ENCODE measurements around the gene API5. TPM values are rescaled to one million over a fixed set of nuclear protein-coding genes. Genes with fewer than 3 reads are reported as not detected.

Gene API5
- total and polyA plus RNA-seq, 7 donors = 38.4 to 125 (median 73.7) TPM

GRCh38 chr11:43358279-43358800, 46.5 kb downstream of the API5 start:
- 7% methylated on average over 16 of the region's 16 CpGs for WGBS, 2 donors
- Histone ChIP-seq H3K4me3 (peak overlapping the region; percentile 84 to 89 (median 87)), H3K9me3 (no peaks in the 10 kb centered on the region), H3K27me3 (no peaks in the 10 kb centered on the region), H3K27ac (peak overlapping the region; percentile 84 to 89 (median 88)), H3K36me3 (peaks cover 0 to 8% (median 0%) of the 10 kb centered on the region in 4 donors), H3K4me1 (peaks cover 0 to 28% (median 22%) of the 10 kb centered on the region in 4 donors)
- TF ChIP-seq POLR2A (IDR thresholded peaks at IDR 0.05) (no peak), CTCF (IDR thresholded peaks at IDR 0.05) (no peak)
- intact Hi-C loops (cut with DNase I) = loop anchor here (2.0 kb wide), 1 partner anchor 46 kb away; no protein-coding TSS in a partner anchor
- no peak for DNase-seq

GRCh38 chr11:43358801-43359421, 47.1 kb downstream of the API5 start, which contains the start of gene TTC17:
Gene TTC17, plus strand, starts transcription at chr11:43358920. Its CDS starts 35 bp downstream, at chr11:43358955.
- 0% methylated on average over 58 of the region's 58 CpGs for WGBS, 2 donors
- Histone ChIP-seq H3K4me3 (peak within 1 kb of the TSS; percentile 84 to 89 (median 87)), H3K4me1 (peaks cover 0 to 28% (median 22%) of the 10 kb centered on the region in 4 donors), H3K27me3 (no peaks in the 10 kb centered on the region), H3K27ac (peak within 1 kb of the TSS; percentile 84 to 89 (median 88)), H3K9me3 (no peaks in the 10 kb centered on the region), H3K36me3 (peaks cover 0 to 8% (median 0%) of the 10 kb centered on the region in 4 donors)
- intact Hi-C loops (cut with DNase I) = loop anchor here (2.0 kb wide), 1 partner anchor 46 kb away; no protein-coding TSS in a partner anchor
- TF ChIP-seq POLR2AphosphoS5 (IDR thresholded peaks at IDR 0.05) (peak; percentile 74 to 96 (median 90)), CTCF (IDR thresholded peaks at IDR 0.05) (no peak), POLR2A (IDR thresholded peaks at IDR 0.05) (peak; percentile 79 to 80)
- DNase-seq = peak; percentile 96

- no peaks in the 10 kb centered on the region for H3K27me3 ChIP-seq
- H3K4me3 ChIP-seq = peak overlapping the region; percentile 84 to 89 (median 87)
- DNase-seq = no peak
- peaks cover 0 to 28% (median 22%) of the 10 kb centered on the region in 4 donors for H3K4me1 ChIP-seq
- no peak for TF ChIP-seq CTCF (IDR thresholded peaks at IDR 0.05)
- no peak for TF ChIP-seq POLR2A (IDR thresholded peaks at IDR 0.05)
- TF ChIP-seq EP300 (IDR thresholded peaks at IDR 0.05) = no peak
- no peak for TF ChIP-seq POLR2AphosphoS5 (IDR thresholded peaks at IDR 0.05)
- intact Hi-C loops (cut with DNase I) = loop anchor here (2.0 kb wide), 1 partner anchor 47 kb away; no protein-coding TSS in a partner anchor
- H3K9me3 ChIP-seq = no peaks in the 10 kb centered on the region
- WGBS, 2 donors = 0 to 1% methylated on average over 14 of the region's 14 CpGs
- peaks cover 0 to 8% (median 0%) of the 10 kb centered on the region in 4 donors for H3K36me3 ChIP-seq
- H3K27ac ChIP-seq = peak overlapping the region; percentile 84 to 89 (median 88)
These were observed 47.6 kb downstream of the API5 start for GRCh38 chr11:43359422-43359818.

- H3K27ac ChIP-seq = no peak overlapping the region
- peak overlapping the region in 1 of 4 donors; percentile 89 for H3K4me3 ChIP-seq
- WGBS, 2 donors = 50 to 54% methylated on average over 1 of the region's 1 CpG
- H3K36me3 ChIP-seq = peaks cover 0 to 14% (median 0%) of the 10 kb centered on the region in 4 donors
- no peaks in the 10 kb centered on the region for H3K27me3 ChIP-seq
- peaks cover 0 to 28% (median 22%) of the 10 kb centered on the region in 4 donors for H3K4me1 ChIP-seq
- intact Hi-C loops (cut with DNase I) = no loop called here
- H3K9me3 ChIP-seq = no peaks in the 10 kb centered on the region
- DNase-seq = no peak
- TF ChIP-seq EP300 (IDR thresholded peaks at IDR 0.05) = no peak
- TF ChIP-seq POLR2AphosphoS5 (IDR thresholded peaks at IDR 0.05) = no peak
- TF ChIP-seq POLR2A (IDR thresholded peaks at IDR 0.05) = no peak
- TF ChIP-seq CTCF (IDR thresholded peaks at IDR 0.05) = no peak
These were observed 48.7 kb downstream of the API5 start for GRCh38 chr11:43360361-43361032.

Data from sigmoid colon (tissue), 7 donors.